Upper lobe of left lung (tissue), 6 donors: ENCODE measurements around the gene C2CD4D. TPM values are rescaled to one million over a fixed set of nuclear protein-coding genes. Genes with fewer than 3 reads are reported as not detected.
A peak's percentile ranks its signal among the peaks of the same experiment; 100 is the strongest.

ENCODE experiments used
- ATAC-seq, 2 donors: fragments of 200-7000 bp; cut with Tn5 transposase; one replicate each; pipeline ENCODE4 v1.9.1; 2022; ENCODE audit warnings: mild to moderate bottlenecking in 2 of 2, moderate library complexity in 2 of 2; ENCODE audit not compliant: low FRiP score in 2 of 2
- DNase-seq, 2 donors: peaks; one replicate each; pipeline ENCODE4 v3.0.0-alpha.2; 2019 to 2020
- H3K27ac ChIP-seq, 4 donors: fragments of 200-600 bp; sonication (generic); one replicate each; pipeline ENCODE4 v1.5.1; 2016 to 2019
- H3K27me3 ChIP-seq, 4 donors: fragments of 200-600 bp; sonication (generic); one replicate each; pipeline ENCODE4 v1.5.1; 2017 to 2019
- H3K36me3 ChIP-seq, 4 donors: fragments of 200-600 bp; sonication (generic); one replicate each; pipeline ENCODE4 v1.5.1; 2016 to 2019
- H3K4me1 ChIP-seq, 4 donors: fragments of 200-600 bp; sonication (generic); one replicate each; pipeline ENCODE4 v1.5.1; 2018 to 2019
- H3K4me3 ChIP-seq, 4 donors: fragments of 200-600 bp; sonication (generic); one replicate each; pipeline ENCODE4 v1.5.1; 2017 to 2019; ENCODE audit warnings: mild to moderate bottlenecking in 2 of 4, moderate library complexity in 1 of 4
- H3K9me3 ChIP-seq, 4 donors: fragments of 200-600 bp; sonication (generic); one replicate each; pipeline ENCODE4 v1.5.1; 2018 to 2019
- CTCF ChIP-seq, 6 experiments: fragments of 450-650 bp in 4 of 6; fragments of 200-600 bp in 2 of 6; sonication (generic) in 2 of 6; IDR thresholded peaks; one replicate each; pipeline ENCODE4 v1.5.1; 2016 to 2019; ENCODE audit warnings: antibody characterized with exemption in 6 of 6
- EP300 ChIP-seq, 4 donors: sonication (generic); formaldehyde crosslinking; IDR thresholded peaks; one replicate each; pipeline ENCODE4 v1.5.1; 2017; ENCODE audit warnings: antibody characterized with exemption in 4 of 4, control low read depth in 2 of 4
- POLR2A ChIP-seq, 4 donors: fragments of 450-650 bp; IDR thresholded peaks; one replicate each; pipeline ENCODE4 v1.5.1; 2016 to 2017; ENCODE audit warnings: antibody characterized with exemption in 4 of 4, mild to moderate bottlenecking in 2 of 4
- POLR2AphosphoS5 ChIP-seq, 2 donors: sonication (generic); formaldehyde crosslinking; IDR thresholded peaks; one replicate each; pipeline ENCODE4 v1.5.1; 2017; ENCODE audit warnings: antibody characterized with exemption in 2 of 2
- WGBS, 2 donors: methylation state at CpG; one replicate each; pipeline ENCODE4 v1.1.5; 2017 to 2018; 5-methylcytosine and 5-hydroxymethylcytosine counted together
- total RNA-seq, 6 donors: library from RNA; depleted of rRNA in 4 of 6; stranded (reverse); fragments of >200 nt in 4 of 6; gene quantifications; one replicate each; pipeline versions ENCODE4 v1.1.0 to v1.2.1, GENCODE V29; 2016 to 2021
- donor health status: DM: no; HTN: no; CAD: no; lungs with moderate emphysema.
- donor health status: DM: no; HTN: yes; CAD: no; lungs with severe emphysema.

The C2CD4D gene
- total RNA-seq, 6 donors from 2014 or later = 0.29 to 3.6 (median 0.78) TPM; not detected in 2

GRCh38 chr1:151831256-151831591, 8.4 kb downstream of the C2CD4D start:
- H3K27me3 ChIP-seq = no peaks in the 10 kb centered on the region
- peak overlapping the region; percentile 30 to 52 (median 46) for H3K4me3 ChIP-seq
- peak overlapping the region; percentile 38 to 84 (median 61) for H3K27ac ChIP-seq
- TF ChIP-seq EP300 (IDR thresholded peaks at IDR 0.05) (no peak), POLR2A (IDR thresholded peaks at IDR 0.05) (no peak), CTCF (IDR thresholded peaks at IDR 0.05) (no peak), POLR2AphosphoS5 (IDR thresholded peaks at IDR 0.05) (no peak)
- H3K4me1 ChIP-seq = peaks cover 24 to 49% (median 34%) of the 10 kb centered on the region in 4 donors
- no peaks in the 10 kb centered on the region for H3K9me3 ChIP-seq
- ATAC-seq (no peak), DNase-seq (no peak)
- 47 to 56% methylated on average over 3 to 4 of the region's 4 CpGs for whole genome bisulfite sequencing, 2 donors
- no peaks in the 10 kb centered on the region for H3K36me3 ChIP-seq

GRCh38 chr1:151830055-151830454, 9.6 kb downstream of the C2CD4D start:
- H3K4me3 ChIP-seq = peak overlapping the region in 1 of 4 donors; percentile 52
- DNase-seq (no peak), ATAC-seq (no peak)
- H3K27me3 ChIP-seq = no peaks in the 10 kb centered on the region
- TF ChIP-seq CTCF (IDR thresholded peaks at IDR 0.05) (no peak), POLR2A (IDR thresholded peaks at IDR 0.05) (no peak)
- peaks cover 24 to 49% (median 34%) of the 10 kb centered on the region in 4 donors for H3K4me1 ChIP-seq
- peak overlapping the region in 1 of 4 donors; percentile 36 for H3K27ac ChIP-seq
- 20 to 32% methylated on average over 1 to 6 of the region's 6 CpGs for WGBS, 2 donors
- no peaks in the 10 kb centered on the region for H3K36me3 ChIP-seq
- H3K9me3 ChIP-seq = no peaks in the 10 kb centered on the region

- ATAC-seq (no peak), DNase-seq (no peak)
- Histone ChIP-seq H3K27ac (peak overlapping the region in 1 of 4 donors; percentile 36), H3K4me3 (no peak overlapping the region), H3K36me3 (no peaks in the 10 kb centered on the region), H3K9me3 (no peaks in the 10 kb centered on the region), H3K4me1 (peaks cover 24 to 49% (median 34%) of the 10 kb centered on the region in 4 donors), H3K27me3 (no peaks in the 10 kb centered on the region)
- TF ChIP-seq POLR2A (IDR thresholded peaks at IDR 0.05) (no peak), POLR2AphosphoS5 (IDR thresholded peaks at IDR 0.05) (no peak), EP300 (IDR thresholded peaks at IDR 0.05) (no peak), CTCF (IDR thresholded peaks at IDR 0.05) (no peak)
- 27 to 41% methylated on average over 4 of the region's 4 CpGs for WGBS, 2 donors
Measured at GRCh38 chr1:151829352-151830046, 10.1 kb downstream of the C2CD4D start.

- H3K27ac ChIP-seq = peak overlapping the region in 1 of 4 donors; percentile 36
- DNase-seq = peak in 1 of 2 donors; percentile 30
- peaks cover 24 to 49% (median 34%) of the 10 kb centered on the region in 4 donors for H3K4me1 ChIP-seq
Measured at GRCh38 chr1:151828921-151829320, 10.7 kb downstream of the C2CD4D start.

More at GRCh38 chr1:151828921-151829320, 10.7 kb downstream of the C2CD4D start:
- WGBS, 2 donors = 6 to 14% methylated on average over 8 to 9 of the region's 12 CpGs
- no peak for TF ChIP-seq POLR2AphosphoS5 (IDR thresholded peaks at IDR 0.05)
- no peak for TF ChIP-seq POLR2A (IDR thresholded peaks at IDR 0.05)
- TF ChIP-seq EP300 (IDR thresholded peaks at IDR 0.05) = no peak
- TF ChIP-seq CTCF (IDR thresholded peaks at IDR 0.05) = no peak
- ATAC-seq = no peak
- Histone ChIP-seq H3K27me3 (no peaks in the 10 kb centered on the region), H3K9me3 (no peaks in the 10 kb centered on the region), H3K4me3 (no peak overlapping the region), H3K36me3 (no peaks in the 10 kb centered on the region)
